ENCODE results near the gene SYNRG.

Gene SYNRG

GRCh38 chr17:37567137-37567536 lies 42.1 kb downstream of the SYNRG start:
- Mint-ChIP-seq H3K4me3 (no peak overlapping the region), H3K4me1 (no peaks in the 10 kb centered on the region), H3K27ac (peak overlapping the region; percentile 3), H3K9me3 (peaks cover 16% of the 10 kb centered on the region), H3K27me3 (ENCODE audit: low read depth, poor library complexity) (no peaks in the 10 kb centered on the region), H3K36me3 (ENCODE audit: low read depth) (peaks cover 62% of the 10 kb centered on the region)
- no peak for DNase-seq
- TF ChIP-seq, protein P1, sequence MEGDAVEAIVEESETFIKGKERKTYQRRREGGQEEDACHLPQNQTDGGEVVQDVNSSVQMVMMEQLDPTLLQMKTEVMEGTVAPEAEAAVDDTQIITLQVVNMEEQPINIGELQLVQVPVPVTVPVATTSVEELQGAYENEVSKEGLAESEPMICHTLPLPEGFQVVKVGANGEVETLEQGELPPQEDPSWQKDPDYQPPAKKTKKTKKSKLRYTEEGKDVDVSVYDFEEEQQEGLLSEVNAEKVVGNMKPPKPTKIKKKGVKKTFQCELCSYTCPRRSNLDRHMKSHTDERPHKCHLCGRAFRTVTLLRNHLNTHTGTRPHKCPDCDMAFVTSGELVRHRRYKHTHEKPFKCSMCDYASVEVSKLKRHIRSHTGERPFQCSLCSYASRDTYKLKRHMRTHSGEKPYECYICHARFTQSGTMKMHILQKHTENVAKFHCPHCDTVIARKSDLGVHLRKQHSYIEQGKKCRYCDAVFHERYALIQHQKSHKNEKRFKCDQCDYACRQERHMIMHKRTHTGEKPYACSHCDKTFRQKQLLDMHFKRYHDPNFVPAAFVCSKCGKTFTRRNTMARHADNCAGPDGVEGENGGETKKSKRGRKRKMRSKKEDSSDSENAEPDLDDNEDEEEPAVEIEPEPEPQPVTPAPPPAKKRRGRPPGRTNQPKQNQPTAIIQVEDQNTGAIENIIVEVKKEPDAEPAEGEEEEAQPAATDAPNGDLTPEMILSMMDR (IDR thresholded peaks at IDR 0.05), result no peak

GRCh38 chr17:37564252-37564651 lies 45.0 kb downstream of the SYNRG start:
- TF ChIP-seq, protein P1 (IDR thresholded peaks at IDR 0.05), result no peak
- Mint-ChIP-seq H3K36me3 (ENCODE audit: low read depth) (peaks cover 73% of the 10 kb centered on the region), H3K4me1 (no peaks in the 10 kb centered on the region), H3K27me3 (ENCODE audit: low read depth, poor library complexity) (no peaks in the 10 kb centered on the region), H3K4me3 (no peak overlapping the region), H3K9me3 (peaks cover 16% of the 10 kb centered on the region), H3K27ac (no peak overlapping the region)
- DNase-seq, result no peak

DNA sequence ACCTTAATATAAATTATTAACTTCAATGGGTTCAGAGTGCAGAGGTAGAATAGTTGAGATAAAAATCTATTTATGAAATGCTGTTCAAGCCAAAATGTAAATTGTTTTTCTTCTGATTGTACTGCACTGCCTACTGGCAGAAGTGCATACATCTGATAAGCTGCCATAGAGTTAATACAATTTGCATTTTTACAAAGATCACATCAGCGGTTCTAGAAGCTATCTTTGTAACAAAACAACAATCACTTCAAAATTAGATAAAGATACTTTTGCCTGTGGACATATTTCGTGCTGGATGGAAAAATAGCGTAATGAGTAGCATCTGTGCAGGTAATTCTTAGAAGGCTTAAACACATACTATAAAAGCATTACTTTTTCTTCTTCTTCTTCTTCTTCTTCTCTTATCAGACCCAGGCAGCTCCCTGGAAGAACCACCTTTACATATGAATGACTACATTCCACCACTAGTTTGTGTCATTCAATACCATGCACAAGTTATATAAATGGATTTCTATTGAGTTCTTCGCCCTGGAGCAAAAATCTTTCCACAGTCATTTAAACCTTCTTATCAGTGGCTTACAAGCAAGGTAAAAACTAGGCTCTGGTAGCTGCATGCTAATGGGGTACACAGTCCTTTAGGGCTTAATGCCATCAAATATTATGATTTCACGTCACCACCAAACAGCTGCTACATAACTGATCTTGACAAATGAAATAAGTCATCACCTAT lies 47.0 kb downstream of the SYNRG start:
- DNase-seq, result no peak
- TF ChIP-seq, protein P1 (IDR thresholded peaks at IDR 0.05), result no peak
- no peaks in the 10 kb centered on the region for H3K4me1 Mint-ChIP-seq
- no peak overlapping the region for H3K4me3 Mint-ChIP-seq
- H3K27me3 Mint-ChIP-seq (ENCODE audit: low read depth, poor library complexity), result no peaks in the 10 kb centered on the region
- H3K9me3 Mint-ChIP-seq, result peaks cover 16% of the 10 kb centered on the region
- peaks cover 76% of the 10 kb centered on the region for H3K36me3 Mint-ChIP-seq (ENCODE audit: low read depth)
- H3K27ac Mint-ChIP-seq, result no peak overlapping the region

DNA sequence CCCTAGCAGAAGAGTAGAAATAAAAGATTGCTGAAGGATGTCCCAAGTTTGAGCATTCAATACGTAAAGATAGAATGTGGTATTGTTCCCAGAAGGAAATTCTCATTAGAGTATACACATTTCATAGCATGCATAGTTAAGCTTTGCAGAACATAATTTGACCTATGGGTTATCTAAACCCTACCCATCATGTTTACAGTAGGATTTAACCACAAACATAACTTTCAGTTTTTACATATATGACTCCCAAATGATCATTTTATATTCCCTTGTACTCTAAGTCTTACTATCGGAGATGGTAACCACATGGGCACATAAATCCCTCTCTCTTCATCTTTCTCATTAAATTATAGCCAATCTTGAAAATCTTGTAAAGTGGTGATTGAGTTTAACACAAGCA lies 50.9 kb downstream of the SYNRG start:
- no peak overlapping the region for H3K4me3 Mint-ChIP-seq
- TF ChIP-seq, protein P1 (IDR thresholded peaks at IDR 0.05), result no peak

DNA sequence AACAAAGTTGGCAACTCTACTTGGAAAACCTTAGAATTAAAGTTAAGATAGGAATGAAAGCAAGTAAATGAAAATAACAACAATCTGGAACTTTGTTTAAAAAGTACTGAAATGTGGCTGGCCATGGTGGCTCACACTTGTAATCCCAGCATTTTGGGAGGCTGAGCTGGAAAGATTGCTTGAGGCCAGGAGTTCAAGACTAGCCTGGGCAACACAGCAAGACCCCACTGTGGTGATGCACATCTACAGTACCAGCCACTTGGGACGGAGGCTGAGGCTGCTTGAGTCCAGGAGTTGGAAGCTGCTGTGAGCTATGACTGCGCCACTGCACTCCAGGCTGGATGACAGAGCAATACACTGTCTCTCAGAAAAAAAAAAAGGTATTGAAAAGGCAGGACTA lies 51.7 kb downstream of the SYNRG start:
- H3K36me3 Mint-ChIP-seq (ENCODE audit: low read depth), result peaks cover 55% of the 10 kb centered on the region
- no peaks in the 10 kb centered on the region for H3K4me1 Mint-ChIP-seq
- H3K27ac Mint-ChIP-seq, result no peak overlapping the region
- TF ChIP-seq, protein P1 (IDR thresholded peaks at IDR 0.05), result no peak
- H3K27me3 Mint-ChIP-seq (ENCODE audit: low read depth, poor library complexity), result no peaks in the 10 kb centered on the region
- H3K4me3 Mint-ChIP-seq, result no peak overlapping the region
- H3K9me3 Mint-ChIP-seq, result no peaks in the 10 kb centered on the region
- DNase-seq, result no peak

More for the DNA sequence above, 50.9 kb downstream of the SYNRG start:
- Mint-ChIP-seq H3K9me3 (no peaks in the 10 kb centered on the region), H3K27me3 (ENCODE audit: low read depth, poor library complexity) (no peaks in the 10 kb centered on the region), H3K27ac (no peak overlapping the region), H3K4me1 (no peaks in the 10 kb centered on the region), H3K36me3 (ENCODE audit: low read depth) (peaks cover 56% of the 10 kb centered on the region)
- no peak for DNase-seq

GRCh38 chr17:37555386-37555785 lies 53.8 kb downstream of the SYNRG start:
- no peaks in the 10 kb centered on the region for H3K9me3 Mint-ChIP-seq
- TF ChIP-seq, protein P1 (IDR thresholded peaks at IDR 0.05), result no peak
- no peak overlapping the region for H3K4me3 Mint-ChIP-seq
- no peaks in the 10 kb centered on the region for H3K27me3 Mint-ChIP-seq (ENCODE audit: low read depth, poor library complexity)
- no peak for DNase-seq
- no peaks in the 10 kb centered on the region for H3K4me1 Mint-ChIP-seq
- peaks cover 40% of the 10 kb centered on the region for H3K36me3 Mint-ChIP-seq (ENCODE audit: low read depth)
- H3K27ac Mint-ChIP-seq, result no peak overlapping the region

All from nephron progenitor cell (in vitro differentiated cells).